Measurements from ENCODE around the gene EFCAB8.

EFCAB8 gene

DNA sequence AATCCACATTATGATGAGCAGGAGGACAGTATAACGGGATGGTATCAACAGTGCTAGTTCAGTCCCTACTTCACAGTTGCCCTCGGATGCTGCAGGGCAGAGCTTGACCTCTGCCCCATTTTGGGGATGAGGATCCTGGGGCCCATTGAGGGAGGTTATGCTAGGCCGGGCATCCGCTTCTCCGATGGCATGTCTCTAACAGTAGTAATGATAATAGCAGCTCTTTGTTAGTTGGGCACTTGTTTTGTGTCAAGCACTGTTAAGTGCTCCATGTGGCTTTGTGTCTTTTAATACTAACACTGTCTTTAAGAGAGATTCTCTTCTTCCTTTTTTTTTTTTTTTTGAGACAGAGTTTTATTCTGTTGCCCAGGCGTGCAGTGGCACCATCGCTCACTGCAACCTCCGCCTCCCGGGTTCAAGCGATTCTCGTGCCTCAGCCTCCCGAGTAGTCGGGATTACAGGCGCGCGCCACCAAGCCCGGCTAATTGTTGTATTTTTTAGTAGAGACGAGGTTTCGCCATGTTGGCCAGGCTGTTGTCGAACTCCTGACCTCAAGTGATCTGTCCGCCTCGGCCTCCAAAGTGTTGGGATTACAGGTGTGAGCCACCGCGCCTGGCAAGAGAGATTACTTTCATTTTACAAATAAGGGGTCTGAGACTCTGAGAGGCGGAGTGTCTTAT is 37.9 kb upstream of the EFCAB8 start:
- no peak for DNase-seq (ENCODE audit: low spot score)
- in situ Hi-C loops (cut with MboI; ENCODE audit: low sequenced_read_pairs, unreplicated experiment) = no loop called here
- TF ChIP-seq, protein P1, sequence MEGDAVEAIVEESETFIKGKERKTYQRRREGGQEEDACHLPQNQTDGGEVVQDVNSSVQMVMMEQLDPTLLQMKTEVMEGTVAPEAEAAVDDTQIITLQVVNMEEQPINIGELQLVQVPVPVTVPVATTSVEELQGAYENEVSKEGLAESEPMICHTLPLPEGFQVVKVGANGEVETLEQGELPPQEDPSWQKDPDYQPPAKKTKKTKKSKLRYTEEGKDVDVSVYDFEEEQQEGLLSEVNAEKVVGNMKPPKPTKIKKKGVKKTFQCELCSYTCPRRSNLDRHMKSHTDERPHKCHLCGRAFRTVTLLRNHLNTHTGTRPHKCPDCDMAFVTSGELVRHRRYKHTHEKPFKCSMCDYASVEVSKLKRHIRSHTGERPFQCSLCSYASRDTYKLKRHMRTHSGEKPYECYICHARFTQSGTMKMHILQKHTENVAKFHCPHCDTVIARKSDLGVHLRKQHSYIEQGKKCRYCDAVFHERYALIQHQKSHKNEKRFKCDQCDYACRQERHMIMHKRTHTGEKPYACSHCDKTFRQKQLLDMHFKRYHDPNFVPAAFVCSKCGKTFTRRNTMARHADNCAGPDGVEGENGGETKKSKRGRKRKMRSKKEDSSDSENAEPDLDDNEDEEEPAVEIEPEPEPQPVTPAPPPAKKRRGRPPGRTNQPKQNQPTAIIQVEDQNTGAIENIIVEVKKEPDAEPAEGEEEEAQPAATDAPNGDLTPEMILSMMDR (IDR thresholded peaks at IDR 0.05; ENCODE audit: borderline replicate concordance, control extremely low read depth, extremely low read depth, insufficient read depth, missing control alignments) = no peak

GRCh38 chr20:32822225-32822624 is 36.5 kb upstream of the EFCAB8 start:
- DNase-seq (ENCODE audit: low spot score) = no peak
- in situ Hi-C loops (cut with MboI; ENCODE audit: low sequenced_read_pairs, unreplicated experiment) = no loop called here
- TF ChIP-seq, protein P1 (IDR thresholded peaks at IDR 0.05; ENCODE audit: borderline replicate concordance, control extremely low read depth, extremely low read depth, insufficient read depth, missing control alignments) = no peak

DNA sequence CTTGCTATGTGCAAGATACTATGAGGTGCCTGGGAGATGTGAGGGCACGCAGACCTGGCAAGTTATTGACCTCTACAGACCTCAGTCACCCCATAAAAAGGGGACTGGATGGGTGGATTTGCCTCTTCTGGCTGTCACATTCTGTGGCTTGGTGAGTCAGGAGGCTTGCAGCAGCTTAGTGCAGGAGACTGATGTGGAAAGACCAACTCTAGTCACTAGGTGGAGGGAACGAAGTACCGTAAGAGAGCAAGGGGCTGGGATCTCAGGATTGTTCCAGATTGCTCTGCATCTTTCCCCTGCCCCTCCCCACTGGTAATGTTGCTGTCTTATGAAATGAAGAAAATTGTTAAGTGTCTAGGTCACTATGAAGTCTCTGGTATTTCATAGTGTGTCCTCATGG is 35.6 kb upstream of the EFCAB8 start:
- TF ChIP-seq, protein P1 (IDR thresholded peaks at IDR 0.05; ENCODE audit: borderline replicate concordance, control extremely low read depth, extremely low read depth, insufficient read depth, missing control alignments) = no peak
- DNase-seq (ENCODE audit: low spot score) = no peak
- in situ Hi-C loops (cut with MboI; ENCODE audit: low sequenced_read_pairs, unreplicated experiment) = no loop called here

DNA sequence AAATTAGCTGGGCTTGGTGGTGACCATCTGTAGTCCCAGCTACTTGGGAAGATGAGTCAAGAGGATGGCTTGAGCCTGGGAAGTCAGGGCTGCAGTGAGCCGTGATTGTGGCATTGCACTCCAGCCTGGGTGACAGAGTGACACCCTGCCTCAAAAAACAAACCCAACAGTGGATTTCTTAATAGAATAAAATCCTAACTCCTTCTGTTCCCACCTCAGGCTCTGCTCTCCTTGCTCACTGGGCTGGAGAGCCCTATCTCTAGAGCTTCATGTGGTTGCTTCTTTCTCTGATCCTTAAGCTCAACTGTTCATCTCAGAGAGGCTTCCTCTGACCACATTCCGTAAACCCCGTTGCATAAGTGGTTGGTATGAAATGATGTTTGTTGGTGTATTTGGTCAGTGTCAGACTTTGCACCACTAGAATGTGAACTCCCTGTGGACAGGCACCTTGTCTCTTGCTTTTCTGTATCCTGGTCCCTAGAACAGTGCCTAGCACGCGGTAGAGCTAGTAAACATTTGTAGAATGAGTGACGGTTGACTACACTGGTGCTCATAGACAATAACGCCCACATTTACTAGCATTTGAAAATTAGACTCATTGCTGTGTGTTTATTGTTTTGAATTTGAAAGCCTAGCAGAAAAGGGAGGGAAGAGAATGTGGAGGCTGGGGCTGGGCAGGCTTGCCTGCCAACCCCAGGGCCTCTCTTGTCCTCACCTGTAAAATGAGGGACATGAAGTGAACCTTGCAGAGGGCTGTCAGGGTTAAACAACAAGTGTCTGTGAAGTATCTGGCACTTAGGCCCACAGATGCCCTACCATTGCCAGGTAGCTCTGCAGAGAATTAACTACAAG is 34.8 kb upstream of the EFCAB8 start:
- in situ Hi-C loops (cut with MboI; ENCODE audit: low sequenced_read_pairs, unreplicated experiment) = no loop called here
- DNase-seq (ENCODE audit: low spot score) = no peak
- TF ChIP-seq, protein P1 (IDR thresholded peaks at IDR 0.05; ENCODE audit: borderline replicate concordance, control extremely low read depth, extremely low read depth, insufficient read depth, missing control alignments) = no peak

DNA sequence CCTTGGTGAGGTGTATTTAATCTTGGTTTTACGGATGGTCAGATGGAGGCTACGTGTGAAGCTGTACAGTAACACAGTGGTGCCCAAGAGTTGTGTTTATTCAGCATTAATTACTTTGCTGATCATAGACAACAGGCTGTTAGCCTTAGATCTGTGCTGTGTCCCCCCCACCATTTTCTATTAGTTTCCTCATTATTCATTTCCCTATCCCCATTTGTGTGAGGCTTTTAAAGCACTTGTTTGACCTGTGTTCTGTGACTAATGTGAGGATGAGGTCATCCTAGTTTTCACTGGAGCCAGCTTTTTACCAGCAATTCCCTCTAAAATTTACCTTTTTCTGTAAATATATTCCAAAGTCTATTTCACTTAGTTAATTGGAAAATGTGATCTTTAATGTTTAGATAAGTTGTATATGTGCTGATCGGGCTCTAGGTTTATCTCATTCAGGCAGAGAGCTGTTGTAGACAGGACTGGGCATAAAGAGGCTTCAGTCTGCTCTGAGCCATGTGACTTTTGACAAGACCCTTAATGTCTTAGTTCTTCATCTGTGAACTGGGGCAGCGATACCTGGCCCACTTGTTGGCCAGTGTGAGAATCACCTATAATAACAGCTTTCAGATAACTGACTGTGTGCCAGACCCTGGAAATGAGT is 30.6 kb upstream of the EFCAB8 start:
- in situ Hi-C loops (cut with MboI; ENCODE audit: low sequenced_read_pairs, unreplicated experiment) = no loop called here
- no peak for DNase-seq (ENCODE audit: low spot score)
- TF ChIP-seq, protein P1 (IDR thresholded peaks at IDR 0.05; ENCODE audit: borderline replicate concordance, control extremely low read depth, extremely low read depth, insufficient read depth, missing control alignments) = no peak

- in situ Hi-C loops (cut with MboI; ENCODE audit: low sequenced_read_pairs, unreplicated experiment) = no loop called here
Observed at GRCh38 chr20:32829311-32830005, 29.3 kb upstream of the EFCAB8 start.

More at GRCh38 chr20:32829311-32830005, 29.3 kb upstream of the EFCAB8 start:
- DNase-seq (ENCODE audit: low spot score) = no peak
- TF ChIP-seq, protein P1 (IDR thresholded peaks at IDR 0.05; ENCODE audit: borderline replicate concordance, control extremely low read depth, extremely low read depth, insufficient read depth, missing control alignments) = no peak
